Renal cortical epithelial cell (primary cell): ENCODE data around the gene GCGR. TPM values are rescaled to one million over a fixed set of nuclear protein-coding genes. Genes with fewer than 3 reads are reported as not detected.

Source experiments
- DNase-seq: peaks from one replicate; pipeline ENCODE4 v3.0.0-alpha.2; 2011; ENCODE audit warnings: low read depth
- total RNA-seq: library from RNA; depleted of rRNA; stranded (reverse); fragments of >200 nt; gene quantifications from 2 replicates; pipeline ENCODE4 v1.2.3, GENCODE V29; 2014

The GCGR gene
- total RNA-seq, 1 donor from 2014 or later: not detected

DNA sequence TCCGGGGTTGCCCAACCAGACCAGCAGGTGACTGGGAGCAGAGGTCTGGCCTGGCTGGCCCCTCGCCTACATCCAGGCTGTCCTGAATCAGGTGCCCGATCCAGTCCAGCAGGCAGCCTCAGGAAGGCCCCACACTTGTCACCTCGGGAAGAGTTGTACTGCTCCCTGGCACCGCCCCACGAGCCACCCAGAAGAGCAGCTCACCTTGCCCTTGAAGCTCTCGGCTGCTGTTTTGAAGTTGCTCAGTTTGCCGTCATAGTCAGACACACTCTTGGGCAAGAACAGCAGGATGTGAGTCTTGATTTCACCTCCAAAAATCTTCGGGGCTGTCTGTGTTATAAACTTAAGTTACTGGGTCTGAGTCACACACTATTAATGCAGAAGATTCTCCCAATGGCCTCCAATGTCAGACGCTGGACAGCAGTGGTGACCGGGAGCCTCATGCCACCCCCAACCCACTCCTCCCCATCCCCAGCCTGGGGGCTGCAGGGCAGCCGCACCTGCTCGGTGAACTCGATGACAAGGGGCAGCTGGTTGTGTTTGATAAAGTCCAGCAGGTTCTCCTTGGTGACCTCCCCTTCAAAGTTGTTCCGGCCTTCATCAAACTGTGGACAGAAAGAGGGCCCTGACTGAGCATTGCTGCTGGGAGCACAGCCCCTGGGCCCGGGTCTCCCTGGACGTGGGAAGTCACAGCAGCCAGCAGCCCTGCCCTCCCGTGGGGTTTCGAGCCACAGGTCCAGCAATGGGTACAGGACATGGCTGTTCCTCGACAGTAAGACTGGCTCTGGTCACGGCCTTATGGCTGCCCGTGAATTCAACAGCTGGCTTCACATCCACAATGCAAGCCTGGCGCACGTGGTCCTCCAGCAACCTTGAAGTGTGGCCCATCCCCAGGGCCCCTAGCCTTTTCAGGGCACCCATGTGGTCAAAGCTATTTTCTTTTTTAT is 43.1 kb downstream of the GCGR start:
- DNase-seq: no peak

DNA sequence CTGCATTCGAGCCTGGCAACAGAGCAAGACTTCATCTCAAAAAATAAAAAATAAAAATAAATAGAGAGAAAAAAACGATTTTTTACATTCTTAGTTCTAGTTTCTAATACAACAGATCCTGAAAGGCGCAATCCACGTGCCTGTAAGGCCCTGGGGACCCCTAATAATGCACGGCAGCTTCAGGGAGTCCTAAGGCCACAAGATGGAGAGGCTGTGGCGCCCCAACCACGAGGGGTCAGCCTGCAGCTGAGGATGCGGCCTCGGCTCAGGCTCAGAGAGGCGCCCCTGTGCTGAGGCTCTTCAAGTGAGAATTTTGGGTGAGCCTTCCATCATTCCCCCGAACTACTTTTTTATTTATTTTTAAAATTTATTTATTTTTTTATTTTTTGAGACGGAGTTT is 45.5 kb downstream of the GCGR start:
- DNase-seq: no peak

DNA sequence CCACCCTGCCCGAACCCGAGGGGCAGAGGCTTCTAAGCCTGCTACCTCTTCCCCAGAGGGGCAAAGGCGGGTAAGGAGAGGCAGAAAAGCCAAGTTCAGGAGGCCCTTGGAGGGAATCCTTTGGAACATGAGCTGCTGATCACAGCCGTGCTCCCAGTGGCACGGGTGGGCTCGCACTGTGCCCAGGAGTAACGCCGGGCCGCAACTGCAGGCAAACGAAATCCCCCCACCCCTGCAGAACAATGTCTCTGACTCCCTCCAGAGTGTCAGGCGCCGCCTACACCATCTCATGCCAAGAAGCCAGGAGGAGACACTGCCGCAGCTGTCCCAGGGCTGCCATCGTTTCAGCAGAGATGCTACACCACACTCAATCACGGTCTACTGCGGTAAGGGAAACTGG is 47.5 kb downstream of the GCGR start:
- DNase-seq: no peak

DNA sequence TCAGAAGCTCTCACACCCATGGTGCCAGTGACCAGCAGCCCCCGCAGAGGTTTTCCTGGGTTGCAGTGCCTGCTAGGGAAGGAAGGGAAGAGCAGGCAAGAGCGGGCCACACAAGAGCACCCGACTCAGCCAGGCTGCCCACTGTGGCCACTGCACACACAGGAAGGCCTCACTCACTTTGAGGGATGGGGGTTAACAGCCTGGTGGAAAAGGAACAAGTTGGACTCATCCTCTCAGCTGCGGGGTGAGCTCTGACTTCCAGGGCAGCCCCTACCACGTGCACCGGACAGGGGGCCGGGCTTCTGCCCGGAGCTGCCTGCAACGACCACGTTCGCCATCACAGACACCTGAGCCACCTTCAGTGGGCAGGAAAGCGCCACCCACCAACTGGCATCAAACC is 48.3 kb downstream of the GCGR start:
- DNase-seq: no peak

DNA sequence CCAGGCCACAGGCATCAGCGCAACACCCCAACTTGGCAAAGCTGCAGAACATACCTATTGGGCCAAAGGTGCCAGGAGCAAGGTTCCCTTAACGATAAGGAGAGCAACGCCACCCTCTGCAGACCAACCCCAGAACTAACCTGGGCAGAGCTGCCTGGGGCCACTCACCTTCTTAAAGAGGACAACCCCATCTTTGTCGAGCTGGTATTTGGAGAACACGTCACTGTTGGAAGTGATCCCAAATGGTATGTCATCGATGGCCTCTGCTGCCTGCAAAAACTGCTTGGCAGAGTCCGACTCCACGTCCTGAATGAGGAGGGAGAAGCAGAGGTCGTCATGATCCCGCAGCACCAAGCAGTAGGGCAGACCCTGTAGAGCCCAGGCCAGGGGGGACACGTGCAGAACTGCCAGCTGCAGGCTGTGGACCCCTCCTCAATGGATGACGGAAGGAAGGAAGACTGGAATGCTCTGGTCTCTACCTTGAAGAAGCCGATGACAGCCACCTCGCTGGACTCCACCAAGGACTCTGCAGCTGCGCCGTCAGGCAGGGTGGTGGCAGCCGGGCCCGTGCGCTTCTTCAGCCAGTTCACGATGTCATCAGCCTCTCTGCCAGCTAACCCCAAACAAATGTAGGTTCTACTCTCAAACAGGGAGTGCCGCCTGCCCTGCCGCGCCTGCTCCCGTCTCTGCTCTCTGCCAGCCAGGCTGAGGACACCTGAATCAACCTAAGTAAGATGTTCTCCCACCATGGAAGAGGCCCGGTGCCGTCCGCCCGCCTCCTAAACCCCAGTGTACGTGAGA is 51.2 kb downstream of the GCGR start:
- DNase-seq: no peak

DNA sequence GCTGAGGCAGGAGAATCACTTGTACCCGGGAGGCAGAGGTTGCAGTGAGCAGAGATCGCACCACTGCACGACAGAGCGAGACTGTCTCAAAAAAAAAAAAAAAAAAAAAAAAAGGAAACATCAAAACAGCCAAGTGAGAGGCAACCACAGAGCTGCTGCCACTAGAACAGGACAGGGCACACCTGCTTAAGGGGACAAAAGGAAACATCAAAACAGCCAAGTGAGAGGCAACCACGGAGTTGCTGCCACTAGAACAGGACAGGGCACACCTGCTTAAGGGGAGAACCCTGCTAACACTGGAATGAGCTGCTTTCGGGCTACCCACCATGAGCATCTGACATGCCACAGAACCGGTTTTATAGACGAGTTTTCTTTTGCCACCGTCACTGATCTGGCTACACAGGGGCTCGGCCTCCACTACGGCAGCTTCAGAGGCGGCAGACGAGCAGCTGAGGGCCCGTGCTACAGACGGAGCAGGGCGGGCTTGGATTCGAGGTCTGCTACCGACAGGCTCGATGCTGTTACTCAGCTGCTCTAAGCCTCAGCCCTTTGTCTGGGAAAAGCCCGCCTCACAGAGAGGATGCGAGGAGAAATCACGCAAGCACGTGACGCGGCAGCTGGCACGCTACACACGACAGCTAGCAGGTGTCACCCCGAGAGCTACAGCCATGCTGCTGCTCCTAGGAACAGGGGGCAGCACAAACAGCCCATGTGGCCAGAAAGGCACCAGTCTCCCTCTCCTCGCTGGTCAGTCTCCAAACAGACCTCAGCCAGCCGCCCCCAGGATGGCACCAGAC is 54.4 kb downstream of the GCGR start:
- DNase-seq: no peak

DNA sequence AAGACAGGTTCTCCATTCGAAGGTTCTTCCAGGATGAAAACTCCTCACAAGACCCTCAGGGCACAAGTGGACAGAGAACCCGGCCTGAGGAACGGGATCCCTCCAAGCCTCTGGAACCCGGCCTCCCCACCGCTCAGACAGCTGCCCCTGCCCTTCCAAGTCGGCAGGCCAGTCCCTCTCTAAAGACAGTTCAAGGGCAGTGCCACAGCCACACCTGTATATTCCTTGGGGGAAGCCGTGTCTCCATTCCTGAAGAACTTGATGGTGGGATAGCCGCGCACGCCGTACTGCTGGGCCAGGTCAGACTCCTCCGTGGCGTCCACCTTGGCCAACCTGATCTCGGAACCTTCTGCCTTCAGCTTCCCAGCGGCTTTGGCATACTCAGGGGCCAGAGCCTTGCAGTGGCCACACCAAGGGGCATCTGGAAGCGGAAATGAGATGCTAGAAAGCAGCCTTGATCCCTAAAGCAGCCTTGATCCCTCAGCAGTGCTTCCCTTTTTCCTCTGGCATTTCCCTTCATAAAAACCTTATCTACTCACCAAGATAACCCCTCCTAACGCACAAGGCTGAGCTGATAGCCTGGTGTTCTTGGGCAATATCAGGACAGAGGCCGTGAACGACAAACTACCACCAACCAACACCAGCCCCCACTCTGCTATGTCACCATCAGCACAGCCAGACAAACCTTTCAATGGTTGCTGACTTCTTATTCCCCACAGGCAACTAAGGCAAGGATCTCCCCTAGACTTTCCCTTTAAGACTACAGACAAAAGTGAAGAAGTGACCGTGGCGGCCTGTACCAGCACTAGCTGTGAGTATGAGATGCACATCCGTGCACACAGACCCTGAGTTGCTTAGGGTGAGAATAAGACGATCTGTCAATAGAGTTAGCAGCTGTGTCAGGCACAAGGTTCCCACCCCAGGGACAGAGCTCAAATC is 55.3 kb downstream of the GCGR start:
- DNase-seq: no peak

DNA sequence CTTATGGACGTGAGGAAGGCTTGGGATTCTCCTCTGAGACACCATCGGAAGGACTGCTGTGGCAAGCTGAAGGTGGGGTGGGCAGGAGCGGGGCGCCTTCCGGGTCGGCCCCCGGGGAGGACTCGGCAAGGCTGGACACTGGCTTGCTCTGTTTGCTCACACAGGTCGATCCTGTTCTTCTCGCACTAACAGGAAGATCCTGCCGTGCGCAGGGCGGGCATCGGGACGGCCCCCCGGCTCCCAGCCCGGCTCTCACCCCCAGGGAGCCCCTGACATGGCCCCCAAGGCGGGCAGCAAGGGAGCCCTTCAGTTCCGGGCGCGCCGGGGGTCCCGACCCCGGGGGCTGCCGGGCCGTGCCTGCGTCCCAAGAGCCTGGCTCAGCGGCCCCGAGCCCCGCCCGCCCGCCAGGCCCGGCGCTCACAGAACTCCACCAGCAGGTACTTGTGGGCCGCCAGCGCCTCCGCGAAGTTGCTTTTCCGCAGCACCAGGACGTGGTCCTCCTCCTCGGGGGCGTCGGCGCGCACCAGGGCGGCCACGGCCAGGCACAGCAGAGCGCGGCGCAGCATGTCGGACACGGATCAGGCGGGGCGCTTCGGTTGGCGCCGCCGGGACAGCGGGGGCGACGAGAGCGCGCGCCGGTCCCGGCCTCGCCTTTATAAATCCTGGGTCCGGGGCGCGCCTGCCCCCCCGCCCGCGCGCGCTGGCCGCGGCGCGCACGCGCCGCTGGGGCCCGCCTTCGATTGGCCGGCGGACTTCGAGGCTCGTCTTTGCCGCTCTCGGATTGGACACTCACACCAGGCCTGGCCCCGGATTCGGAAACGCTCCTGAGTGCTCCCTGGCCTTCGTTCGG is 56.2 kb downstream of the GCGR start, which contains the start of gene P4HB:
TSS of gene P4HB (minus strand) at position 630 of the 850 bp plus-strand sequence. CDS start at position 566, 64 bp downstream.
- DNase-seq: no peak

DNA sequence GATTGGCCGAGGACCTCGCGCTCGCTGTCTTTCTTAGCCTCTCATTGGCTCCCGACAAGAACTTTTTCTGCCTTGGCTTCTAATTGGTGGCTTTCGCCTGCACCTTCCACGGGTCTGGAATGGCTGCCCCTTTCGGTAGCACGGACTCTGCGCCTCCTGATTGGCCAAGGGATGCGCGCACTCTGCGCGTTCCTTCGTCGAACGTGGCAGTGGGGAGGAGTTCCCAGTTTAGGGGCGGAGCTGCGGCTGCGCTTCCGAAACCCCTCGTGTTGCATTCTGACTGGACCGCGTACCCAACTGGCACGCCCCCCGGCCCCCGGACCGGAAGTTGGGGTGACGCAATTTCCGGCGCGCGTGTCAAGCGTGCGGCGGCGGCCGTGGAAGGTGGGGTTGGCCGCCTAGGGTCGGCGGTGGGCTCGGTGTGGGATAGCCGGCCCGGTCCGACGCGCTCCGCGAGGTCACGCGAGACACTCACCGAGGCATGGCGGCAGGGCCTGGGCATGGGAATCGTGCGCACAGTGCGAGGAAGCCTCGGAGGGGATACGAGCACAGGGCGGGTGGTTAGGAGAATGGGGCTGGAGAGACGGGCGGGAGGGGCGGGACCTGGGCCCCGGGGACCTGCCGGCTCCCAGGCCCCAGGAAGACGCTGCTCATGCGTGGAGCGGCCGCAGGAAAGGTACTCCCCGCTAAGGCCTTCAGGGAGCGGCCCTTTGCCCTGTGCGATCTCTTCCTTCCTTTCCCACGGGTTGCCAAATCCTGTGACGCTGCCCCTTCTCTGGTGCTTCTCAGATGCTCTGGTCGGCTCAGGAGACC is 57.0 kb downstream of the GCGR start:
- peak; percentile 100 for DNase-seq

DNA sequence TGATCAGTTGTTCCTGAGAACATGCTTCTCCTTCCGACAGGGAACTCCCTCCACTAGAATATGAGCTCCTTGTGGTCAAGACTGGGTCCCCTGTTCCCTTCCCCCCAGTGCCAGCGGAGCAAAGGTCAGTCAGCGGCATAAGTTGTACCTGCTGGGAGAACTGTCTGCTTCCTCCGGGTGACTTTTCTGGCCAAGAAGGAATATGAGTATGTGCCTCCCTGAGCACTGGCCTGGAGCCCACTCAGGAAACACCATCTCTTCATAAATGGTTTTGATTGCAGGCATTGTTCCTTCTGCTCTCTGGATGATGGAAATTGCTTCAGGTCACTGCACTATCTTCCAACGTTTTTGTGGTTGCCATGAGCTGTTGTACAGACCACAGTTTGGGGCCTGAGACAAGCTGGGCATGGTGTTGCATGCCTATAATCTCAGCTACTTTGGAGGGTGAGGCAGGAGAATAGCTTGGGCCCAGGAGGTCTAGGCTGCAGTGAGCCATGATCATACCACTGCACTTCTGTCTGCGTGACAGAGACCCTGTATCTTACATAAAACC is 59.2 kb downstream of the GCGR start:
- DNase-seq: no peak

Other genes with a start within 250 kb of the GCGR start
- 72.9 and 84.6 TPM in 2 replicates for gene NPLOC4, start 167.0 kb upstream of the GCGR start, total RNA-seq
- 0.87 and 2.3 TPM in 2 replicates for gene TSPAN10, start 167.0 kb upstream of the GCGR start, total RNA-seq
- not detected in 2 replicates for gene PDE6G, start 147.6 kb upstream of the GCGR start, total RNA-seq
- 22.6 and 34.6 TPM in 2 replicates for gene OXLD1, start 137.5 kb upstream of the GCGR start, total RNA-seq
- 9.0 and 11.9 TPM in 2 replicates for gene CCDC137, start 137.4 kb upstream of the GCGR start, total RNA-seq
- 21.7 and 44.1 TPM in 2 replicates for gene ARL16, start 120.4 kb upstream of the GCGR start, total RNA-seq
- gene HGS, start 120.1 kb upstream of the GCGR start, total RNA-seq: 104 and 110 TPM in 2 replicates
- 8.9 and 10.4 TPM in 2 replicates for gene MRPL12, start 100.8 kb upstream of the GCGR start, total RNA-seq
- 35.7 and 61.8 TPM in 2 replicates for gene SLC25A10, start 91.9 kb upstream of the GCGR start, total RNA-seq
- 55.0 and 101 TPM in 2 replicates for gene MCRIP1, start 29.1 kb downstream of the GCGR start, total RNA-seq
- gene PPP1R27, start 30.9 kb downstream of the GCGR start, total RNA-seq: not detected in 2 replicates
- 1,064 and 1,065 TPM in 2 replicates for gene P4HB, start 56.4 kb downstream of the GCGR start, total RNA-seq
- gene ARHGDIA, start 67.2 kb downstream of the GCGR start, total RNA-seq: 161 and 237 TPM in 2 replicates
- 46.8 and 109 TPM in 2 replicates for gene ALYREF, start 87.4 kb downstream of the GCGR start, total RNA-seq
- gene ANAPC11, start 87.6 kb downstream of the GCGR start, total RNA-seq: 77.3 and 104 TPM in 2 replicates
- 0.25 and 3.3 TPM in 2 replicates for gene NPB, start 98.1 kb downstream of the GCGR start, total RNA-seq
- 18.6 and 47.2 TPM in 2 replicates for gene PCYT2, start 107.2 kb downstream of the GCGR start, total RNA-seq
- gene SIRT7, start 114.0 kb downstream of the GCGR start, total RNA-seq: 17.9 and 20.4 TPM in 2 replicates
- 11.3 and 14.4 TPM in 2 replicates for gene MAFG, start 123.6 kb downstream of the GCGR start, total RNA-seq
- gene PYCR1, start 133.2 kb downstream of the GCGR start, total RNA-seq: 69.3 and 122 TPM in 2 replicates
- gene MYADML2, start 143.1 kb downstream of the GCGR start, total RNA-seq: not detected in 2 replicates
- gene NOTUM, start 157.0 kb downstream of the GCGR start, total RNA-seq: 0.05 TPM in 1 of 2 replicates, not detected in the other
- 12.6 and 18.8 TPM in 2 replicates for gene ASPSCR1, start 173.5 kb downstream of the GCGR start, total RNA-seq
- 13.6 and 63.6 TPM in 2 replicates for gene CENPX, start 218.7 kb downstream of the GCGR start, total RNA-seq
- 15.2 and 15.8 TPM in 2 replicates for gene LRRC45, start 219.2 kb downstream of the GCGR start, total RNA-seq
- 7.7 and 16.8 TPM in 2 replicates for gene RAC3, start 227.5 kb downstream of the GCGR start, total RNA-seq
- gene DCXR, start 233.5 kb downstream of the GCGR start, total RNA-seq: 19.4 and 35.4 TPM in 2 replicates
- 27.3 and 31.0 TPM in 2 replicates for gene RFNG, start 247.7 kb downstream of the GCGR start, total RNA-seq
- gene GPS1, start 247.7 kb downstream of the GCGR start, total RNA-seq: 112 and 119 TPM in 2 replicates